CD14-positive monocyte (primary cell): Measurements from ENCODE around the gene LACTB. TPM values are rescaled to one million over a fixed set of nuclear protein-coding genes. Genes with fewer than 3 reads are reported as not detected.

Experiments used
- DNase-seq, 3 donors: peaks; one replicate each; pipeline ENCODE4 v3.0.0-alpha.2; 2011 to 2022
- H2AFZ ChIP-seq: 2 replicates; pipeline ENCODE4 v1.6.0; 2012; ENCODE audit warnings: mild to moderate bottlenecking, low read depth, low read length, inconsistent platforms; ENCODE audit not compliant: insufficient read depth, poor library complexity, severe bottlenecking
- H3K27ac ChIP-seq, 2 donors: 1 replicate in 1 of 2; 2 replicates in 1 of 2; pipeline ENCODE4 v1.5.1; 2012 to 2013; ENCODE audit warnings: low read length in 2 of 2, control low read depth in 1 of 2, inconsistent platforms in 1 of 2, low read depth in 1 of 2, mild to moderate bottlenecking in 1 of 2
- H3K27me3 ChIP-seq, 2 donors: one replicate each; pipeline versions ENCODE4 v1.6.0 to v1.6.1; 2011 to 2013; ENCODE audit warnings: low read length in 2 of 2; ENCODE audit not compliant: control insufficient read depth in 2 of 2, insufficient read depth in 2 of 2
- H3K36me3 ChIP-seq, 2 donors: replicated peaks in 1 of 2; 1 replicate in 1 of 2; 2 replicates in 1 of 2; pipeline versions ENCODE4 v1.5.1 to v1.6.1; 2012 to 2013; ENCODE audit warnings: low read length in 2 of 2, control low read depth in 1 of 2, inconsistent platforms in 1 of 2, mild to moderate bottlenecking in 1 of 2; ENCODE audit not compliant: insufficient read depth in 2 of 2, control insufficient read depth in 1 of 2
- H3K4me1 ChIP-seq, 2 donors: 1 replicate in 1 of 2; 2 replicates in 1 of 2; pipeline versions ENCODE4 v1.5.1 to v1.6.1; 2012 to 2013; ENCODE audit warnings: low read length in 2 of 2, control low read depth in 1 of 2, inconsistent platforms in 1 of 2, mild to moderate bottlenecking in 1 of 2, moderate library complexity in 1 of 2; ENCODE audit not compliant: insufficient read depth in 2 of 2, control insufficient read depth in 1 of 2
- H3K4me2 ChIP-seq: replicated peaks from 2 replicates; pipeline ENCODE3; 2012; ENCODE audit warnings: low read length, moderate library complexity, mild to moderate bottlenecking; ENCODE audit not compliant: poor library complexity, severe bottlenecking; ENCODE audit errors: extremely low read depth
- H3K4me3 ChIP-seq, 3 experiments: fragments of 200-600 bp in 1 of 3; sonication (generic) in 1 of 3; replicated peaks in 1 of 3; 1 replicate in 2 of 3; 2 replicates in 1 of 3; pipeline ENCODE4 v1.5.1; 2011 to 2013; ENCODE audit warnings: low read length in 3 of 3, mild to moderate bottlenecking in 3 of 3, control low read depth in 2 of 3, low read depth in 2 of 3, inconsistent platforms in 1 of 3, moderate library complexity in 1 of 3
- H3K79me2 ChIP-seq: 2 replicates; pipeline ENCODE4 v1.6.0; 2012; ENCODE audit warnings: mild to moderate bottlenecking, control low read depth, inconsistent platforms, low read length, moderate library complexity; ENCODE audit not compliant: insufficient read depth
- H3K9ac ChIP-seq: 2 replicates; pipeline ENCODE4 v1.6.0; 2017; ENCODE audit warnings: low read length, mild to moderate bottlenecking; ENCODE audit not compliant: insufficient read depth, poor library complexity, severe bottlenecking
- H3K9me3 ChIP-seq, 2 donors: replicated peaks in 1 of 2; 1 replicate in 1 of 2; 2 replicates in 1 of 2; pipeline versions ENCODE4 v1.5.1 to v1.6.1; 2012 to 2013; ENCODE audit warnings: low read length in 2 of 2, control low read depth in 1 of 2; ENCODE audit not compliant: control insufficient read depth in 1 of 2, insufficient read depth in 1 of 2
- H4K20me1 ChIP-seq: 2 replicates; pipeline ENCODE4 v1.6.0; 2012; ENCODE audit warnings: mild to moderate bottlenecking, low read length, control low read depth, moderate library complexity; ENCODE audit not compliant: insufficient read depth
- H3K27ac Mint-ChIP-seq, 7 donors: one replicate each; pipeline ENCODE4 v1.8.0; 2020; ENCODE audit warnings: mild to moderate bottlenecking in 7 of 7, mixed read lengths in 7 of 7, moderate library complexity in 6 of 7, inconsistent platforms in 2 of 7
- H3K27me3 Mint-ChIP-seq, 3 donors: one replicate each; pipeline ENCODE4 v1.8.0; 2021 to 2022; ENCODE audit warnings: low read depth in 3 of 3, mild to moderate bottlenecking in 3 of 3, mixed read lengths in 3 of 3, moderate library complexity in 3 of 3, inconsistent platforms in 1 of 3
- H3K36me3 Mint-ChIP-seq, 2 donors: one replicate each; pipeline ENCODE4 v1.8.0; 2020; ENCODE audit warnings: mixed read lengths in 2 of 2, inconsistent platforms in 1 of 2, mild to moderate bottlenecking in 1 of 2
- H3K4me1 Mint-ChIP-seq: one replicate; pipeline ENCODE4 v1.8.0; 2020; ENCODE audit warnings: mild to moderate bottlenecking, mixed read lengths
- H3K4me3 Mint-ChIP-seq, 2 donors: one replicate each; pipeline ENCODE4 v1.8.0; 2020; ENCODE audit warnings: mild to moderate bottlenecking in 2 of 2, mixed read lengths in 2 of 2, moderate library complexity in 1 of 2
- H3K9me3 Mint-ChIP-seq, 7 donors: one replicate each; pipeline ENCODE4 v1.8.0; 2020 to 2022; ENCODE audit warnings: mixed read lengths in 7 of 7, mild to moderate bottlenecking in 6 of 7, moderate library complexity in 6 of 7, inconsistent platforms in 2 of 7
- CTCF ChIP-seq: fragments of 200-600 bp; IDR thresholded peaks from one replicate; pipeline ENCODE4 v1.8.0; 2022; ENCODE audit warnings: antibody characterized with exemption, mild to moderate bottlenecking
- WGBS: methylation state at CpG from one replicate; pipeline ENCODE4 v1.1.5; 2013; ENCODE audit warnings: missing lambda C conversion rate; ENCODE audit not compliant: insufficient coverage; 5-methylcytosine and 5-hydroxymethylcytosine counted together
- intact Hi-C, 2 donors: fragments of 100-400 bp; cut with micrococcal nuclease; formaldehyde crosslinking; loops; one replicate each; pipeline versions ENCODE4 v1.15.0 to v1.15.1; 2023
- polyA plus RNA-seq, 3 donors: library from polyadenylated mRNA; depleted of rRNA in 1 of 3; unstranded in 2 of 3; stranded (reverse) in 1 of 3; fragments of 300-500 nt in 2 of 3; fragments of >200 nt in 1 of 3; fragmentation: Illumina TruSeq in 2 of 3; gene quantifications; 1 replicate in 2 of 3; 2 replicates in 1 of 3; pipeline ENCODE4 v1.2.3, GENCODE V29; 2012 to 2021

LACTB gene
- polyA plus RNA-seq, 3 donors, result 18.5 to 59.3 (median 40.4) TPM

- Mint-ChIP-seq H3K4me1 (peaks cover 21% of the 10 kb centered on the region), H3K9me3 (peaks cover 0 to 4% (median 0%) of the 10 kb centered on the region in 7 donors), H3K4me3 (peak overlapping the region; percentile 99 to 100), H3K27ac (peak overlapping the region; percentile 96 to 99 (median 99)), H3K27me3 (no peaks in the 10 kb centered on the region), H3K36me3 (peaks cover 14 to 20% of the 10 kb centered on the region in 2 donors)
- peaks cover 7 to 17% of the 10 kb centered on the region in 2 donors for H3K36me3 ChIP-seq
- H4K20me1 ChIP-seq, result no peaks in the 10 kb centered on the region
- H3K79me2 ChIP-seq, result peaks cover 32% of the 10 kb centered on the region
- H3K4me1 ChIP-seq, result peaks cover 13 to 22% of the 10 kb centered on the region in 2 donors
- H3K4me3 ChIP-seq, result peak overlapping the region; percentile 89 to 98 (median 95)
- no peak for TF ChIP-seq CTCF
- peak overlapping the region; percentile 93 for H3K9ac ChIP-seq
- peak overlapping the region; percentile 87 for H2AFZ ChIP-seq
- no peaks in the 10 kb centered on the region for H3K27me3 ChIP-seq
- WGBS, result 0% methylated on average over 12 of the region's 16 CpGs
- peak overlapping the region; percentile 98 for H3K4me2 ChIP-seq
- H3K27ac ChIP-seq, result peak overlapping the region; percentile 95 to 96
- H3K9me3 ChIP-seq, result no peaks in the 10 kb centered on the region
- intact Hi-C loops, result loop anchor here in 1 of 2 donors (5.0 kb wide), 2 partner anchors 34 to 36 kb away; partner anchors contain the start of gene LACTB
- DNase-seq, result peak in 2 of 3 donors; percentile 39 to 41
Measured at GRCh38 chr15:63156755-63157117, 35.1 kb downstream of the LACTB start.

GRCh38 chr15:63157118-63157843 lies 35.6 kb downstream of the LACTB start, which contains the start of gene RPS27L:
Gene RPS27L (minus strand): TSS chr15:63157477. CDS start chr15:63157405, 72 bp downstream.
- peak within 1 kb of the TSS; percentile 99 to 100 for H3K4me3 Mint-ChIP-seq
- peak within 1 kb of the TSS; percentile 93 for H3K9ac ChIP-seq
- DNase-seq, result peak; percentile 75 to 83 (median 79)
- H3K4me1 Mint-ChIP-seq, result peaks cover 21% of the 10 kb centered on the region
- H4K20me1 ChIP-seq, result no peaks in the 10 kb centered on the region
- peak within 1 kb of the TSS; percentile 96 to 99 (median 99) for H3K27ac Mint-ChIP-seq
- H3K79me2 ChIP-seq, result peaks cover 32% of the 10 kb centered on the region
- H3K4me2 ChIP-seq, result peak within 1 kb of the TSS; percentile 98
- peak within 1 kb of the TSS; percentile 89 to 98 (median 95) for H3K4me3 ChIP-seq
- H3K27me3 ChIP-seq, result no peaks in the 10 kb centered on the region
- H3K4me1 ChIP-seq, result peaks cover 13 to 22% of the 10 kb centered on the region in 2 donors
- peaks cover 13 to 16% of the 10 kb centered on the region in 2 donors for H3K36me3 Mint-ChIP-seq
- peaks cover 0 to 4% (median 0%) of the 10 kb centered on the region in 7 donors for H3K9me3 Mint-ChIP-seq
- peaks cover 4 to 12% of the 10 kb centered on the region in 2 donors for H3K36me3 ChIP-seq
- H2AFZ ChIP-seq, result peak within 1 kb of the TSS; percentile 87
- no peaks in the 10 kb centered on the region for H3K27me3 Mint-ChIP-seq
- H3K27ac ChIP-seq, result peak within 1 kb of the TSS; percentile 95 to 96
- no peak for TF ChIP-seq CTCF
- intact Hi-C loops, result loop anchor here in 1 of 2 donors (5.0 kb wide), 2 partner anchors 35 kb away; partner anchors contain the start of gene LACTB
- H3K9me3 ChIP-seq, result no peaks in the 10 kb centered on the region
- WGBS, result under 1% methylated on average over 53 of the region's 60 CpGs
